Measurements from ENCODE around the gene KHDC1L.
"Not testable (repeated sequence)": the region's sequence is repeated elsewhere in the genome, so short reads cannot be mapped to it uniquely, and the experiment has no call there.

The KHDC1L gene

GRCh38 chr6:73194744-73195143, 30.6 kb downstream of the KHDC1L start:
- TF ChIP-seq CTCF (IDR thresholded peaks at IDR 0.05; ENCODE audit: low read depth, low read length) = no peak
- H3K36me3 ChIP-seq = no peaks in the 10 kb centered on the region

GRCh38 chr6:73193302-73193701, 32.0 kb downstream of the KHDC1L start:
- not testable (repeated sequence) for H3K9me3 ChIP-seq; H3K27me3 ChIP-seq; H3K4me1 ChIP-seq; DNase-seq; H3K4me3 ChIP-seq (ENCODE audit: low read depth, low read length); H3K36me3 ChIP-seq

More at GRCh38 chr6:73194744-73195143, 30.6 kb downstream of the KHDC1L start:
- no peaks in the 10 kb centered on the region for H3K4me1 ChIP-seq
- no peak overlapping the region for H3K4me3 ChIP-seq (ENCODE audit: low read depth, low read length)
- H3K9me3 ChIP-seq = no peaks in the 10 kb centered on the region
- no peaks in the 10 kb centered on the region for H3K27me3 ChIP-seq
- DNase-seq = no peak

GRCh38 chr6:73182021-73182607, 43.2 kb downstream of the KHDC1L start:
- H3K4me1 ChIP-seq = no peaks in the 10 kb centered on the region
- no peak for TF ChIP-seq CTCF (IDR thresholded peaks at IDR 0.05; ENCODE audit: low read depth, low read length)
- H3K36me3 ChIP-seq = no peaks in the 10 kb centered on the region
- DNase-seq = no peak
- no peak overlapping the region for H3K4me3 ChIP-seq (ENCODE audit: low read depth, low read length)
- H3K27me3 ChIP-seq = no peaks in the 10 kb centered on the region
- no peaks in the 10 kb centered on the region for H3K9me3 ChIP-seq

- DNase-seq = peak; percentile 53
- Histone ChIP-seq H3K4me3 (ENCODE audit: low read depth, low read length) (peak overlapping the region; percentile 46), H3K27me3 (no peaks in the 10 kb centered on the region), H3K9me3 (no peaks in the 10 kb centered on the region), H3K36me3 (no peaks in the 10 kb centered on the region), H3K4me1 (no peaks in the 10 kb centered on the region)
- peak; percentile 90 for TF ChIP-seq CTCF (IDR thresholded peaks at IDR 0.05; ENCODE audit: low read depth, low read length)
Measured at GRCh38 chr6:73180763-73181619, 44.3 kb downstream of the KHDC1L start.

GRCh38 chr6:73180076-73180738, 45.1 kb downstream of the KHDC1L start:
- H3K4me1 ChIP-seq = no peaks in the 10 kb centered on the region
- H3K4me3 ChIP-seq (ENCODE audit: low read depth, low read length) = no peak overlapping the region
- H3K27me3 ChIP-seq = no peaks in the 10 kb centered on the region
- DNase-seq = no peak
- H3K36me3 ChIP-seq = no peaks in the 10 kb centered on the region
- TF ChIP-seq CTCF (IDR thresholded peaks at IDR 0.05; ENCODE audit: low read depth, low read length) = no peak
- no peaks in the 10 kb centered on the region for H3K9me3 ChIP-seq

GRCh38 chr6:73177221-73177944, 47.9 kb downstream of the KHDC1L start:
- TF ChIP-seq CTCF (IDR thresholded peaks at IDR 0.05; ENCODE audit: low read depth, low read length) = no peak
- Histone ChIP-seq H3K4me3 (ENCODE audit: low read depth, low read length) (no peak overlapping the region), H3K36me3 (no peaks in the 10 kb centered on the region), H3K27me3 (no peaks in the 10 kb centered on the region), H3K4me1 (no peaks in the 10 kb centered on the region), H3K9me3 (no peaks in the 10 kb centered on the region)
- no peak for DNase-seq

Data from BE2C (cell line).